Activated gamma-delta T cell treated with Interleukin-2 at 50 U/mL for 16 hours (primary cell): ENCODE data around the gene MYOM1.
"Not testable (repeated sequence)": the region's sequence is repeated elsewhere in the genome, so short reads cannot be mapped to it uniquely, and the experiment has no call there.

Experiments
- DNase-seq: peaks from one replicate; pipeline ENCODE4 v3.0.0-alpha.2; 2020

The MYOM1 gene

GRCh38 chr18:3052411-3052758, 167.4 kb downstream of the MYOM1 start:
- no peak for DNase-seq

- no peak for DNase-seq
Measured at GRCh38 chr18:3051718-3052410, 167.9 kb downstream of the MYOM1 start.

- not testable (repeated sequence) for DNase-seq
Measured at GRCh38 chr18:3049897-3050454, 169.8 kb downstream of the MYOM1 start.

GRCh38 chr18:3048820-3049349, 170.9 kb downstream of the MYOM1 start:
- no peak for DNase-seq

DNA sequence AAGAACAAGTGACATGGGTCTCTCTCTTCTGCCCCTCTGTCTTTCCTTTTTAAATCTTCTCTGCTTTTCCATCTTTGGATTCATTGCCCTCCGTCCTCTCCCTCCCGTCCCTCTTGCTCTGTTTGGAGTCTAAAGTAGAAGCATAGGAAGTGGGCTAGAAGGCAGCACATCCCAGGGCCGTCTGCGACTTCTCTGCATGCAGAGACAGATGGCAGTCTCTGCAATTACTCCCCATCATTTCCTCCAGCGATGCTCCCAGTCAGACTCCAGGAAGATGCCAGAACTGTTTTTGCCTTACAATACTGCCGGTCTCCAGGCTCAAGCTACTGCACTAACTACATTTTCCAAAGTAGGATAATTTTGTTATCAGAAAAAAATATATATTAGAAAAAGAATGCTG, 171.6 kb downstream of the MYOM1 start:
- no peak for DNase-seq

DNA sequence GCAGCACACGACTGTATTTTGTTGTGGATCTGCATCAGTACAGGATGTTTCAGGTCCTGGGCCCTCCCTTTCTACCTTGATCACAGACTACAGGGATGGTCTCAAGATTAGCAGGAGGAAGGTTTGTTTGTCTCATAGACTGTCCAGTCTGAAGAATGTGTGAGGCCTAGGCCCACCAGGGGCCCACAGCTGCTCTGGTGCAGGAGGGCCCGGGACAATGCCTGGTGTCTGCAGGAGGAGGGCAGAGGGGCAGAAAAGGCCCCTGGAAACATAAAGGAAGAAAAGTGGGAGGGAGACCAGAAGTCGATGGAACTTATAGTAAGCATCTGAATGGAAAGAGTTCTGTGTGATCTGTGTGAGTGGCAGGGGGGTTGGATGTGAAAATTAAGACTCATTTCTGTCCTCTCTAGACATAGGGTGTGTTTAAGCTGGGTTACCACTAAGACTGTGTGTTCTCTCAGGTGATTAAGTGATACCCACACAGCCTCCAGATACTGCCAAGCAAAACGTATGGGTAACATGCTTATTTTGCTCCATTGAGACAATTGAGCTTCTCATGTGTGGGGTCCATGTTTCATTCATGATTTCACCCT, 173.5 kb downstream of the MYOM1 start:
- DNase-seq, result no peak

DNA sequence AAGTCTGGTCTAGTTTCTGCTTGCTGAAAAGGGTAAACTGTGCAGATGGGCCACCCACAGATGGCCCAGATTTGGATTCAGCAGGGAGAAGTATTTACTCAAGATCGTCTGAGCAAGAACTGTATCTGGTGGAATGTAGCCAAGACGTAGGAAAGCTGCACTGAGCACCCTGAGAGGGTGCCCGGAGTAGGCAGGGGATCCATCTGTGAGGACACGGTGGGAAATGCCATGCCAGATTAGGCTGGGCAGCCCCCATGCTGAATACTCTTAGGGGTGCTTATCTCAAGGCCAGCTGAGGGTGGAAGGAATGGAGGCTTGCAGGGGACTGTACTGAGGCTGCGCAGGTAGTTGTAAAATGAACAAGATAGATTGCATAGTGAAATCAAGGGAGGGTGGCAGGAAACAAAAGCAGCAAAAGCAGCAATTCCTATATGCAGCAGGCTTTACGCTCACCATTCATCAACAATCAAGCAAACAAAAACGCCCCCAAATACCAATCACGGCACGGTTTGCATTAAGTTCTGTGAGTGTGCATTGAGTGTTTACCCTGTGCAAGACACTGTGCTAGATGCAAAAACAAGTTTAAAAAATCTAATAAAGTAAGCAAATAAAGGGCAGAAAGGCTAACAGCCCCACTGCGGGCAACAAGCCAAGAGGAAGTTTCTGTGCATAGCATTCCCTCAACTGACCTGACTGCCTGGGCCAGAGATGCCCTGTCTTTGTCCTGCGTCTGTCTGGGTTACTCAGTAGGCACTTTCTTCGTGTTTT, 174.7 kb downstream of the MYOM1 start:
- DNase-seq, result no peak

GRCh38 chr18:3042379-3042778, 177.4 kb downstream of the MYOM1 start:
- DNase-seq, result no peak

- no peak for DNase-seq
Measured at GRCh38 chr18:3041843-3042242, 177.9 kb downstream of the MYOM1 start.

DNA sequence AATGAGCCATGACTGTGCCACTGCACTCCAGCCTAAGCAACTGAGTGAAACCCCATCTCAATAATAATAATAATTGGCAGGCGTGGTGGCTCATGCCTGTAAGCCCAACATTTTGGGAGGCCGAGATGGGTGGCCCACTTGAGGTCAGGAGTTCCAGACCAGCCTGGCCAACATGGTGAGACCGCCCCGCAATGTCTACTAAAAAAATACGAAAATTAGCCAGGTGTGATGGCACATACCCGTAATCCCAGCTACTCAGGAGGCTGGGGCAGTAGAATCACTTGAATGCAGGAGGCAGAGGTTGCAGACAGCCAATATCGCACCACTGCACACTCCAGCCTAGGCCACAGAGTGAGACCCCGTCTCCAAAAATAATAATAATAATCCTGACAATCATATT, 178.9 kb downstream of the MYOM1 start:
- no peak for DNase-seq

GRCh38 chr18:3040173-3040572, 179.6 kb downstream of the MYOM1 start:
- DNase-seq, result no peak

DNA sequence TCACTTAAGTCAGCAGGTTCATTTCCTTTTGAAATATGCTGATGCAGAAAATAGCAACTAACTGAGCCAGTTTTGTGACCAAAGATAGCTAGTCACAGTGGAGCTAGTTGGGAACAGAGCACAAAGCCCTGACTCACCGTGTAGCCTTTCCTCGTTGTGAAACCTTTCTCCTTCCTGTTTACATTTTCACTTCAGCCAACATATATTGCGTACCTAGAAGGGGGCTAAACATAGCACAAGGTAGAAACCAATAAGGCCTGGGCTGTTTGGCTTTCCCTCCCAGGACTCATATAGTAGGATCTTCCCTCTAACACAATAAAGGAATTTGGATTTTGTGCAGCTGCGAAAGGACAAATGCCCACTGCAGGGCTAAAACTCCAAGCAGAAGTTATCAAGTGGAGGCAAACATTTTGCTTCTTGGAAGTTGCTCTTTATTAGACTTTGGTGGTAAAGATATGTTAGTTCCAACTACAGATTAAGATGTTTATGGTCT, 182.3 kb downstream of the MYOM1 start:
- DNase-seq, result peak; percentile 30

DNA sequence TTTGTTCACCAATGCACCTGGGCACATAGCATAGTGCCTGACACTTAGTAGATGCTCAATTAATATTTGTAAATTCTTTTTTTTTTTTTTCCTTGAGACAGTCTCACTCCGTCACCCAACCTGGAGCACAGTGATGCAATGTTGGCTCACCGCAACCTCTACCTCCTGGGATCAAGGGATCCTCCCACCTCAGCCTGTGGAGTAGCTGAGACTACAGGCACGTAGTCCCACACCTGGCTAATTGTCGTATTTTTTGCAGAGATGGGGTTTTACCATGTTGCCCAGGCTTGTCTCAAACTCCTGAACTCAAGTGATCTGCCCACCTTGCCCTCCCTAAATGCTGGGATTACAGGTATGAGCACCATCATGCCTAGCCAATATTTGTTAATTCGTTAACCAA, 183.7 kb downstream of the MYOM1 start:
- DNase-seq, result no peak

GRCh38 chr18:3035635-3036034, 184.1 kb downstream of the MYOM1 start:
- no peak for DNase-seq

DNA sequence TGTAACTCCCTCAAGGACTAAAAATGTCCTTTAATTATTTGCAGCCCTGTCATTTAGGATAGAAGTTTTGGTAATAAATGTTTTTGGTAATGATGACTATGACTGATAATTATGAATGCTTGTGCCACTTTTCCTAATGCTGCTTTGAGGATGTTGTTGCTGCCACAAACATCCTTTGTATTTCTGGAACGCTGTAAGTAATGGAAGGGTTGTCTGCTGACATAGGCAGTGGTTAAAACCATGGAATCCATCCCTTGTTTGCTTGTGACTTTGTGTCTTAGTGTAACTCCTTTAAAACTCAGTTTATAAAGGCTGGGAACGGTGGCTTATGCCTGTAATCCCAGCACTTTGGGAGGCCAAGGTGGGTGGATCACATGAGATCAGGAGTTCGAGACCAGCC, 187.0 kb downstream of the MYOM1 start:
- no peak for DNase-seq

GRCh38 chr18:3029215-3029952, 190.4 kb downstream of the MYOM1 start:
- no peak for DNase-seq

DNA sequence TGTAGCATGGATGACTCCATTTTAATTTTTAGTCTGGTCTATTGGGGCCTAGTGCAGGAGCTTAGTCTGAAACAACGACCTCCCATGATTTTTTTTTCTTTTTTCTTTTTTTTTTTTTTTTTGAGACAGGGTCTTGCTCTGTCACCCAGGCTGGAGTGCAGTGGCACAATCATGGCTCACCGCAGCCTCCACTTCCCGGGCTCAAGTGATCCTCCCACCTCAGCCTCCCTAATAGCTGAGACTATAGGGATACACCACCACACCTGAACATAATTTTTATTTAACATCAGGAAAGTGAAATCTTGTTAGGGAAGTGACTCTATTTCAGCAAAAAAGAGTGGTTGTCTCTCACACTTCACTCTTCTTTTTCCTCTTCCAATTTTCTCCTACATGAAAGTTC, 191.7 kb downstream of the MYOM1 start:
- DNase-seq, result not testable (repeated sequence)

- no peak for DNase-seq
Measured at GRCh38 chr18:3027370-3027891, 192.3 kb downstream of the MYOM1 start.

GRCh38 chr18:3025544-3025943, 194.2 kb downstream of the MYOM1 start:
- no peak for DNase-seq

DNA sequence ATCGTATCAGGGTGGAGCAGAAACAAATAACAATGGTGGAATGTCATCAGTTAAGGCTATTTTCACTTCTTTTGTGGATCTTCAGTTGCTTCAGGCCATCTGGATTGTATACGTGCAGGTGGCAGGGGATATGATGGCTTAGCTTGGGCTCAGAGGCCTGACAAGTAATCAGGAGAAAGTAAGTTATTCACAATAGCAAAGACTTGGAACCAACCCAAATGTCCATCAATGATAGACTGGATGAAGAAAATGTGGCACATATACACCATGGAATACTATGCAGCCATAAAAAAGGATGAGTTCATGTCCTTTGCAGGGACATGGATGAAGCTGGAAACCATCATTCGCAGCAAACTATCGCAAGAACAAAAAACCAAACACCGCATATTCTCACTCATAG, 196.2 kb downstream of the MYOM1 start:
- DNase-seq, result not testable (repeated sequence)
